Colonic mucosa (tissue), 4 donors: ENCODE data around the gene PTGDR. TPM values are rescaled to one million over a fixed set of nuclear protein-coding genes. Genes with fewer than 3 reads are reported as not detected.

Experiments
- DNase-seq: peaks from one replicate; pipeline ENCODE4 v3.0.0-alpha.2; 2020
- H3K27ac ChIP-seq: fragments of 200-600 bp; one replicate; pipeline ENCODE4 v1.8.0; 2021
- H3K27me3 ChIP-seq: fragments of 200-600 bp; one replicate; pipeline ENCODE4 v1.8.0; 2021
- H3K36me3 ChIP-seq: fragments of 200-600 bp; one replicate; pipeline ENCODE4 v1.8.0; 2021
- H3K4me1 ChIP-seq: fragments of 200-600 bp; one replicate; pipeline ENCODE4 v1.8.0; 2021; ENCODE audit warnings: mild to moderate bottlenecking
- H3K4me3 ChIP-seq: fragments of 200-600 bp; one replicate; pipeline ENCODE4 v1.8.0; 2021
- H3K9ac ChIP-seq, 2 donors: one replicate each; pipeline ENCODE4 v1.7.0; 2013; ENCODE audit warnings: control low read depth in 2 of 2, low read depth in 2 of 2, low read length in 2 of 2
- H3K9me3 ChIP-seq: fragments of 200-600 bp; one replicate; pipeline ENCODE4 v1.8.0; 2021
- intact Hi-C: fragments of 100-400 bp; cut with DNase I; formaldehyde crosslinking; loops from one replicate; pipeline ENCODE4 v1.14.1; 2022
- total RNA-seq, 2 donors: library from RNA; stranded (reverse); fragmentation: NEBNext Ultra II Directional in 1 of 2; extraction: Animal tissue kit (Norgen Biotek cat#: 25700) in 1 of 2; gene quantifications; one replicate each; pipeline ENCODE4 v1.2.1, GENCODE V29; 2021
- TF ChIP-seq, protein P1 (sequence below): fragments of 200-600 bp; IDR thresholded peaks from one replicate; pipeline ENCODE4 v1.8.0; 2022; ENCODE audit warnings: antibody characterized with exemption, mild to moderate bottlenecking
- donor health status: healthy.
- donor health status: DM: no; HTN: no; CAD: no.
- donor health status: DM: no; HTN: no; CAD: no.

PTGDR gene
- total RNA-seq, 2 donors from 2014 or later = 14.4 to 32.3 TPM

DNA sequence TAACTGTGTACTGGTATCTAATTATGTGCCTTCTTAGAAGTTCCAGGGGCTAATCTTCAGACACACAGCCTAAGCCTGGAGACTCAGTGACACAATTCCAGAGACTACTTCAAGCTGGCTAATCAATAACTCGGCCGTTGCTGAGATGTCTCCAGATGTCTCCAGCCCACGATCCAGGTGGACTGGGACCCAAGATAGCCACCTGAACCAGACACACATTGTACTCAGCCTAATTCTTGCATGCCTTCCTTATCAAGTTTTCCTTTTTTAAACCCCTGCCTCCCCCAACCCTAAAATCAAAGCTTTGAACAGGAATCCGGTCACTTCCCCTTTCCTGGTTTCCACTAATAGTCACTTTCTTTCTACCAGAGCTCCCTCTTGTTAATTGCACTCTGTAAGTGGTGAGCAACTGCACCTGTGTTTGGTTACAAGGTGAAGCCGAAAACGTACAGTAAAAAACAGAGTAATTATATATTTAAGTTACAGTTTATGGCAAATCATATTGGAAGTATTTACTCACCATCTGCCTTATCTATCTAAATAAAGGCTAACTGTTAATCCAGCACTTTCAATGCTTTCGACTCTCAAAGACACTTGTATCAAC, 39.8 kb upstream of the PTGDR start:
- DNase-seq = peak; percentile 73
- H3K27me3 ChIP-seq = no peaks in the 10 kb centered on the region
- intact Hi-C loops = no loop called here

DNA sequence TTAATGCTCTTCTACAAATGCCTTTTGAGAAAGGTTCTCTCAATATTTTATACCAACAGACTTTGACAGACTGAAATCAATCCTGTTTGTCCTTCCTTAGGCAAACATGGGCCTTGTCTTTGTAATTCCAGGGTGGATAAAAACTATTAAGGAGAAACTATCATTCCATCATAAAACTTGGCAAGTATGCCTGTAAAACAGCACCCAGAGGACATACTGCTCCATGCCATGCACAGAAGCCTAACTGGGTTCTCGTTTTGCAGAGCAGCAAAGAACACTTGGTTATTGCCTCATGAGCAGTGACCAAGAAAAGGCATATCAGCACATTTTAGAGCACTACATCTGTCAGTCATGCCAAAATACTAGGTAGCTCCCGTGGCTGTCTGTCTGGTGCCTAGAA, 33.8 kb upstream of the PTGDR start:
- no peak for DNase-seq
- intact Hi-C loops = no loop called here
- H3K27ac ChIP-seq = no peak overlapping the region
- no peaks in the 10 kb centered on the region for H3K9me3 ChIP-seq
- H3K36me3 ChIP-seq = no peaks in the 10 kb centered on the region
- no peaks in the 10 kb centered on the region for H3K27me3 ChIP-seq
- H3K9ac ChIP-seq = no peak overlapping the region
- TF ChIP-seq, protein P1, sequence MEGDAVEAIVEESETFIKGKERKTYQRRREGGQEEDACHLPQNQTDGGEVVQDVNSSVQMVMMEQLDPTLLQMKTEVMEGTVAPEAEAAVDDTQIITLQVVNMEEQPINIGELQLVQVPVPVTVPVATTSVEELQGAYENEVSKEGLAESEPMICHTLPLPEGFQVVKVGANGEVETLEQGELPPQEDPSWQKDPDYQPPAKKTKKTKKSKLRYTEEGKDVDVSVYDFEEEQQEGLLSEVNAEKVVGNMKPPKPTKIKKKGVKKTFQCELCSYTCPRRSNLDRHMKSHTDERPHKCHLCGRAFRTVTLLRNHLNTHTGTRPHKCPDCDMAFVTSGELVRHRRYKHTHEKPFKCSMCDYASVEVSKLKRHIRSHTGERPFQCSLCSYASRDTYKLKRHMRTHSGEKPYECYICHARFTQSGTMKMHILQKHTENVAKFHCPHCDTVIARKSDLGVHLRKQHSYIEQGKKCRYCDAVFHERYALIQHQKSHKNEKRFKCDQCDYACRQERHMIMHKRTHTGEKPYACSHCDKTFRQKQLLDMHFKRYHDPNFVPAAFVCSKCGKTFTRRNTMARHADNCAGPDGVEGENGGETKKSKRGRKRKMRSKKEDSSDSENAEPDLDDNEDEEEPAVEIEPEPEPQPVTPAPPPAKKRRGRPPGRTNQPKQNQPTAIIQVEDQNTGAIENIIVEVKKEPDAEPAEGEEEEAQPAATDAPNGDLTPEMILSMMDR = no peak
- H3K4me1 ChIP-seq = peaks cover 5% of the 10 kb centered on the region
- H3K4me3 ChIP-seq = no peak overlapping the region

More for the DNA sequence above, 39.8 kb upstream of the PTGDR start:
- Histone ChIP-seq H3K36me3 (no peaks in the 10 kb centered on the region), H3K4me1 (no peaks in the 10 kb centered on the region), H3K27ac (peak overlapping the region; percentile 67), H3K4me3 (no peak overlapping the region), H3K9me3 (no peaks in the 10 kb centered on the region), H3K9ac (no peak overlapping the region)
- TF ChIP-seq, protein P1 = no peak

DNA sequence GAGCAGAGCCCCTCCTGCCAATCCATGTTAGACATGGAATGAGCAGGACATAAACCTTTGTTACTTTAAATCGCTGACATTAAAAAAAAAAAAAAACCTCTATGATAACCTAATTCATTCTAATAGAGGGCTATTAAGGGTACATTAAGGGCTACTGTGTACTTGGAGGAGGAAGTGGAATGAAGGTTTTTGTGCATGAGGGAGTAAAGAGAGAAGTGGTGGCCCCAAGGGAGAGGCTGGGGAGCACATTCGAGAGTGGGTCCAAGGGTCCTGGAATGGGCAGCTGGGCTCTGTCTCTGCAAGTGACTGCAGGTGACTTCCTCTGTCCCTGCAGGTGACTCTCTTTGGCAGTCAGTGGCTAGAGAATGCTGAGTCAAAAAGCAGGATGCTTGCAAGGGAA, 32.1 kb upstream of the PTGDR start:
- no peak overlapping the region for H3K9ac ChIP-seq
- H3K27ac ChIP-seq = no peak overlapping the region
- no peak overlapping the region for H3K4me3 ChIP-seq
- no peaks in the 10 kb centered on the region for H3K27me3 ChIP-seq
- no peaks in the 10 kb centered on the region for H3K9me3 ChIP-seq
- intact Hi-C loops = no loop called here
- no peak for DNase-seq
- peaks cover 5% of the 10 kb centered on the region for H3K4me1 ChIP-seq
- TF ChIP-seq, protein P1 = no peak
- no peaks in the 10 kb centered on the region for H3K36me3 ChIP-seq

DNA sequence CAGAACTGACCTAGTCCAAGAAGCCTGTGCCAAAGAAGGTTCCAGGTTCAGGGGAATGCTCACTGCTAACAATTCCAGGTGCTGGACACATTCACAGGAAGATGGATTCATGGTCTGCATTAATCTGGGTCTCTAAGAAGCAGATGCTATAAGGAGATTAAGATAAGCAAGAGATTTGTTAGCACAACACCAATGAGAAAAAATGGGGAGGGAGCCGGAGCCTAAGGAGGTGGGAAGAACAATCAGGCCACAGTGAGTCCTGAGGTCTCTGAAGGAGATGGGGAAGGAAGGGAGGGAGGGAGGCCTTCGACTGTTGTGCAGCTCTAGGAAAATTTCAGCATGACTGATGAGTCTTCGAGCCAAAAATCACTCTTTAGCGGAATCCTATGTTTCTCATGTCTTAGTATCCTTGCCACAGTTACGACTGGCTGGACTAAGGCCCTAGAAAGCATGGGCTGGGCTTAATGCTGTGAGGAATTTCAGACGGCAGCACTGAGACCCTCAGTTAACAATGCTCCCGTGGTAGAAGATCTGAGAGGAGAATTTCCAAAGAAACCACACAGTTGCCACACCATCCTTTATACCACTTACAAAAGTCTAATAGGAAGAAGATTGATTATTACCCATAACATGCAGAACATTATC, 31.5 kb upstream of the PTGDR start:
- no peaks in the 10 kb centered on the region for H3K36me3 ChIP-seq
- H3K27me3 ChIP-seq = no peaks in the 10 kb centered on the region
- TF ChIP-seq, protein P1 = no peak

DNA sequence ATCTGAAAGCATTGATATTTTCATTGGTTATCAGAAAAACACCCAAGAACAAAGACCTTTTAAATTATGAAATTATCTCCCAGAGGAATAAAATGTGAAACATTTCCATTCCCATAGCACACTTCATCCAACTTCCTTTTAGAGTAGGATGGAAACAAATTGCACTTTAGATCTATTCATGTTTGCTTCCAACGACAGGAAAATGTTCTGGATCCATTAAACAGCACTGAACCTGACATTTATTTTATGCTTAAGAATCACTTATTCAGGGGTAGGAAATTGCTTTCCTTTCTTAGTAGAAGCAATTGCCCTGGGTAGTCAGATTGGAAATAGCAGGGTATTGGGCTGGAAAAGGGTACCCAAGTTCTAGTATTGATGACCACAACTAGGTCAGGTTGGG, 28.8 kb upstream of the PTGDR start:
- Histone ChIP-seq H3K4me1 (no peaks in the 10 kb centered on the region), H3K27me3 (no peaks in the 10 kb centered on the region), H3K27ac (no peak overlapping the region), H3K4me3 (no peak overlapping the region), H3K9me3 (no peaks in the 10 kb centered on the region), H3K36me3 (no peaks in the 10 kb centered on the region), H3K9ac (no peak overlapping the region)
- no peak for DNase-seq
- intact Hi-C loops = no loop called here
- TF ChIP-seq, protein P1 = no peak

More for the DNA sequence above, 31.5 kb upstream of the PTGDR start:
- intact Hi-C loops = no loop called here
- Histone ChIP-seq H3K9ac (no peak overlapping the region), H3K27ac (no peak overlapping the region), H3K4me1 (peaks cover 5% of the 10 kb centered on the region), H3K9me3 (no peaks in the 10 kb centered on the region), H3K4me3 (no peak overlapping the region)
- DNase-seq = no peak
